Neural crest cell (in vitro differentiated cells): ENCODE results near the gene DPEP3. TPM values are rescaled to one million over a fixed set of nuclear protein-coding genes. Genes with fewer than 3 reads are reported as not detected.
"Not testable (repeated sequence)": the region's sequence is repeated elsewhere in the genome, so short reads cannot be mapped to it uniquely, and the experiment has no call there.

Experiments
- DNase-seq: peaks from one replicate; pipeline ENCODE4 v3.0.0; 2021; ENCODE audit warnings: low read depth, mixed read lengths, low spot score
- H3K27ac Mint-ChIP-seq: one replicate; pipeline ENCODE4 v1.8.0; 2021; ENCODE audit warnings: mild to moderate bottlenecking, mixed read lengths; ENCODE audit not compliant: unreplicated experiment
- H3K27me3 Mint-ChIP-seq: 2 replicates; pipeline ENCODE4 v1.8.0; 2021; ENCODE audit warnings: low read depth, mild to moderate bottlenecking, mixed read lengths
- H3K36me3 Mint-ChIP-seq: 2 replicates; pipeline ENCODE4 v1.8.0; 2021; ENCODE audit warnings: low read depth, mild to moderate bottlenecking, mixed read lengths
- H3K4me1 Mint-ChIP-seq: 2 replicates; pipeline ENCODE4 v1.8.0; 2021; ENCODE audit warnings: mixed read lengths
- H3K4me3 Mint-ChIP-seq: one replicate; pipeline ENCODE4 v1.8.0; 2021; ENCODE audit warnings: mild to moderate bottlenecking, mixed read lengths
- H3K9me3 Mint-ChIP-seq: 2 replicates; pipeline ENCODE4 v1.8.0; 2021; ENCODE audit warnings: mixed read lengths
- total RNA-seq: library from RNA; stranded (reverse); gene quantifications from 2 replicates; pipeline ENCODE4 v1.2.1, GENCODE V29; 2021
- TF ChIP-seq, protein P1 (sequence below): fragments of 200-600 bp; sonication (generic); conservative IDR thresholded peaks from 2 replicates; pipeline ENCODE4 v1.5.0; 2021; ENCODE audit warnings: antibody characterized with exemption, mild to moderate bottlenecking

The DPEP3 gene
- total RNA-seq, 1 donor from 2014 or later, result not detected

DNA sequence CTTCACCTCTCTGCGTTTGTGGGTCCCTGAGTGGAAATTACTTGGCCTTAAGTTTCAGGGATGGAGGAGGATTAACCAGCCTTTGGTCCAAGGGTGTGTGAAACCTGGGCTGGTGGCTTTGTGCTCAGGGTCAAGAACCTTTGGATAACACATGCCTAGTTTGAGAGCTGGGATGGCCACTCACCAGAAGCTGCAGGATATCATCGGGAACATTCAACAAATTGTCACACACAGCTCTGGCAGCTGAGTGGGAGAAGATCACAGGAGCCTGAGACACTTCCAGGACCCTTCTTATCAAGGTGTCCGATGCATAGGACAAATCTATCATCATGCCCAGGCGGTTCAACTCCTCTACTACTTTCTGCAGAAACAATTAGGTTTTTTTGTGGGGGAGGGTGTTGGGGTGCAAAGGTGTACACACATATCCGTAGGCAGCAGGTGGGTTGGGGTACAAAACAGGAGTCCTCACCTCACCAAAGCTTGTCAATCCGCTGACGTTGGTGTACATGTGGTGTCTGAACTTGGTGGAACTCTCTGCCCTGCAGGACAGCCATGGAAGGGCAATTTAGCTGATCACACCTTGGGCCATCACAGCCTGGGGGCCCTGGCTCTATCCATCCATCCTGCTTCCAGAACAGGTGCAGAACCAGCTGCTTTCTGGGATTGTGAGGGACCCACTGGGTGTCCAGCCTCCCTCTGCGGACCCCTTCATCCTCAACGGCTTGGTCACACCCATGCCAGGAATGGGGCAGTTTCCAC lies 2.7 kb downstream of the DPEP3 start:
- no peak overlapping the region for H3K27ac Mint-ChIP-seq
- H3K27me3 Mint-ChIP-seq, result peaks cover 10% of the 10 kb centered on the region
- H3K9me3 Mint-ChIP-seq, result no peaks in the 10 kb centered on the region
- H3K36me3 Mint-ChIP-seq, result no peaks in the 10 kb centered on the region
- no peak for DNase-seq
- TF ChIP-seq, protein P1, sequence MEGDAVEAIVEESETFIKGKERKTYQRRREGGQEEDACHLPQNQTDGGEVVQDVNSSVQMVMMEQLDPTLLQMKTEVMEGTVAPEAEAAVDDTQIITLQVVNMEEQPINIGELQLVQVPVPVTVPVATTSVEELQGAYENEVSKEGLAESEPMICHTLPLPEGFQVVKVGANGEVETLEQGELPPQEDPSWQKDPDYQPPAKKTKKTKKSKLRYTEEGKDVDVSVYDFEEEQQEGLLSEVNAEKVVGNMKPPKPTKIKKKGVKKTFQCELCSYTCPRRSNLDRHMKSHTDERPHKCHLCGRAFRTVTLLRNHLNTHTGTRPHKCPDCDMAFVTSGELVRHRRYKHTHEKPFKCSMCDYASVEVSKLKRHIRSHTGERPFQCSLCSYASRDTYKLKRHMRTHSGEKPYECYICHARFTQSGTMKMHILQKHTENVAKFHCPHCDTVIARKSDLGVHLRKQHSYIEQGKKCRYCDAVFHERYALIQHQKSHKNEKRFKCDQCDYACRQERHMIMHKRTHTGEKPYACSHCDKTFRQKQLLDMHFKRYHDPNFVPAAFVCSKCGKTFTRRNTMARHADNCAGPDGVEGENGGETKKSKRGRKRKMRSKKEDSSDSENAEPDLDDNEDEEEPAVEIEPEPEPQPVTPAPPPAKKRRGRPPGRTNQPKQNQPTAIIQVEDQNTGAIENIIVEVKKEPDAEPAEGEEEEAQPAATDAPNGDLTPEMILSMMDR, result no peak
- no peak overlapping the region for H3K4me3 Mint-ChIP-seq
- no peaks in the 10 kb centered on the region for H3K4me1 Mint-ChIP-seq

DNA sequence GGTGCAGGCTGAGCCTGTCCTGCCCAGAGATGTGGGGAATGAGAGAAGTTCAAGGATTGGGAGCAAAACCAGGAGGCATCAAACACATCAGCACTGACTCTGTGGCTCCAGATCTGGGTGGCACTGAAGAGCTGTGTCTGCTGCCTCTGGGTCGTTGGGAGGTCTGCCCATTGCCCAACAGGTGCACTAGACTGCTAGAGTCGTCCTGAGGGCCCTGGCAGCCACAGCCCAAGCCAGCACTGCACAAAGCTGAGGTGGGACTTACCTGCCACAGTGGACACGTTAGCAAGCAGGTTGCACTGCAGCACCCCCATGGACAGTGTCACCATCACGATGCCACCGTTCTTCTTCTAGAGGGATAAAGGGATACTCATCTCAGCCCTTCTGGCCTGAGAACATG lies 3.3 kb downstream of the DPEP3 start:
- H3K4me1 Mint-ChIP-seq, result no peaks in the 10 kb centered on the region
- TF ChIP-seq, protein P1, result no peak
- peaks cover 10% of the 10 kb centered on the region for H3K27me3 Mint-ChIP-seq
- no peak overlapping the region for H3K27ac Mint-ChIP-seq
- no peaks in the 10 kb centered on the region for H3K36me3 Mint-ChIP-seq
- H3K9me3 Mint-ChIP-seq, result no peaks in the 10 kb centered on the region
- H3K4me3 Mint-ChIP-seq, result no peak overlapping the region
- DNase-seq, result no peak

DNA sequence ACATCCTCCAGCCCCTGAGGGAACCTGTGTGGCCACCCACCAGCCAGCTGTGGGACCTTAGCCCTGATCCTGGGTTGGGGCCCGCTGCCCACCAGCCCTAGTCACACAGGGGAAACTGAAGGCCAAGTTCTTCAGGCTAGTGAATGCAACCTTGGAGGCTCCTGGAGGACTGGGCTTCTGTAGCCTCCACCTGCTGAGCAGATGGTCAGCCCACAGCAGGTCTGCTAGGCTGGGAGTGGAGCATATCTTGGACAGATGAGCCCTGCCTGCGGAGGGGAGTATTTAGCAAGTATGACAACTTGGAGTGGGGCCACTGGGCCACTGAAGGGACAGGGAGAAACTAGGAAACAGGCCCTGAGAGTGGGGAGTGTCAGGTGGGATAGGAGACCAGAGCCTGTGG lies 4.1 kb downstream of the DPEP3 start:
- TF ChIP-seq, protein P1, result no peak
- Mint-ChIP-seq H3K36me3 (no peaks in the 10 kb centered on the region), H3K4me1 (no peaks in the 10 kb centered on the region), H3K27ac (peak overlapping the region; percentile 12), H3K9me3 (no peaks in the 10 kb centered on the region), H3K4me3 (no peak overlapping the region), H3K27me3 (peaks cover 10% of the 10 kb centered on the region)
- DNase-seq, result no peak

DNA sequence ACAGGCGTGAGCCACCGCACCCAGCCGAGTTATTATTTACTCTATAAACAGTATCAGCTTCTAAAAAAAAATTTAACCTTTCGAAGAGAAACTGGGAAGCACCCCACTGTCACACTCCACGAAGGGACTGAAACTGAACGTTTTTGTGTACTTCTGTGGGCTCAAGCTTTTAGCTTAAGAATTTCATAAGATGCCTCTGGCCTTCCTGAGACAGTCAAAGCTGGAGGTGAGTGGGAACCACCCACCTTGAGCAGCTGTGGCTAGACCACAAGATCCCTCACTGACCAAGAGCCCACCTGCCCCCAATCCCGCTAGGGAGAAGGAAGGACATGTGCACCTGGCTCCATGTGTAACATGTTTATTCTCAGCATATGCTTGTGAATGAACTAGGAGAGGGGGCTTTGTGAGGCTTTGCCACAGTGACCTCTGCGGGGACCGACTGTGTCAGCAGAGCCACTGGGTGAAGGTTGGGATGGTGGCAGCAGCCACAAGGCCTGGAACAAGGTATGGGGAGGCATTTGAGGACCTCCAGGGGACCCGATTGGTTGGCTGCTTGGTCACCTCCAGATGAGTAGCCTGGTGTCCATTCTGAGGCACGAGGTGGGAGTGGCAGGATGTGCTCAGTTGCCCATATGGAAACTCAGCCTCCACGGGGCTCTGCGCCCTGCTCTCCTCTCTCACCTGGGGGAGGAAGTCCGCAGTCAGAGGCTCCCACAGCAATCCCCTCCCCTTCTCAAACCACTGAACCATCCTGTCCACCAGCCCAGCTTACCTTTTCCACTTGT lies 4.8 kb downstream of the DPEP3 start:
- no peaks in the 10 kb centered on the region for H3K4me1 Mint-ChIP-seq
- peaks cover 10% of the 10 kb centered on the region for H3K27me3 Mint-ChIP-seq
- no peaks in the 10 kb centered on the region for H3K36me3 Mint-ChIP-seq
- H3K9me3 Mint-ChIP-seq, result no peaks in the 10 kb centered on the region
- DNase-seq, result no peak
- no peak overlapping the region for H3K4me3 Mint-ChIP-seq
- TF ChIP-seq, protein P1, result no peak
- no peak overlapping the region for H3K27ac Mint-ChIP-seq

DNA sequence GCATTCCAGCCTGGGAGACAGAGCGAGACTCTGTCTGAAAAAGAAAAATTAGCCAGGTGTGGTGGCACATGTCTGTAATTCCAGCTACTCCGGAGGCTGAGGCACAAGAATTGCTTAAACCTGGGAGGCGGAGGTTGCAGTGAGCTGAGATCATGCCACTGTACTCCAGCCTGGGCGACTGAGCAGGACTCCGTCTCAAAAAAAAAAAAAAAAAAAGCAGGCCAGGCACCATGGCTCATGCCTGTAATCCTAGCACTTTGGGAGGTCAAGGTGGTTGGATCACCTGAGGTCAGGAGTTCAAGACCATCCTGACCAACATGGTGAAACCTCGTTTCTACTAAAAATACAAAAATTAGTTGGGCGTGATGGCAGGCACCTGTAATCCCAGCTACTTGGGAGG lies 8.0 kb downstream of the DPEP3 start:
- not testable (repeated sequence) for H3K27ac Mint-ChIP-seq, H3K36me3 Mint-ChIP-seq, H3K4me3 Mint-ChIP-seq, H3K9me3 Mint-ChIP-seq, DNase-seq
- Mint-ChIP-seq H3K4me1 (peaks cover 16% of the 10 kb centered on the region), H3K27me3 (peaks cover 10% of the 10 kb centered on the region)

DNA sequence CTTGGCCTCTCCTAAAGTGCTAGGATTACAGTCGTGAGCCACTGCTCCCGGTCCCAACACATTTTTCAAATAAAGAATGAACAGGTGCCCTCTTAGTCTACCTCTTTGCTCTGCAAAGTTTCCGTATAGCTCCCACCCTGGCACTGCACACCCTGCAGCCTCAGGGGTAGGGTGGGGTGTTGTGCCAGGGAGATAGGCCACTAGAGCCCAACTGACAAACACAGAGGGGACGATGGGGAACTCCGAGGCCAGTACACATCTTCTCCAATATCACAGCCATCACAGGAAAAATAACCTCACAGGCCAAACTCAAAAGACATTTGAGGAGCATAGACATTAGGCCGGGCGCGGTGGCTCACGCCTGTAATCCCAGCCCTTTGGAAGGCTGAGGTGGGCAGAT lies 9.2 kb downstream of the DPEP3 start:
- no peak for DNase-seq
- Mint-ChIP-seq H3K27ac (no peak overlapping the region), H3K4me1 (peaks cover 25% of the 10 kb centered on the region), H3K9me3 (no peaks in the 10 kb centered on the region), H3K27me3 (peaks cover 7% of the 10 kb centered on the region), H3K36me3 (no peaks in the 10 kb centered on the region), H3K4me3 (peak overlapping the region; percentile 78)
- TF ChIP-seq, protein P1, result no peak
